K562 (cell line): ENCODE results near the gene BBS1. TPM values are rescaled to one million over a fixed set of nuclear protein-coding genes. Genes with fewer than 3 reads are reported as not detected.

Experiments used
- ARNT ChIP-seq, 2 experiments: fragments of 450-650 bp; IDR thresholded peaks; 2 replicates each; pipeline ENCODE4 v1.6.1; 2016; ENCODE audit warnings: mild to moderate bottlenecking in 1 of 2
- ASH1L ChIP-seq: fragments of 450-650 bp; IDR thresholded peaks from 2 replicates; pipeline ENCODE4 v1.6.1; 2018; ENCODE audit warnings: borderline replicate concordance, mild to moderate bottlenecking, low read depth; ENCODE audit not compliant: partially characterized antibody
- CCNT2 ChIP-seq: IDR thresholded peaks from 2 replicates; pipeline ENCODE4 v1.6.1; 2011; ENCODE audit warnings: borderline replicate concordance, low read depth, mild to moderate bottlenecking, moderate library complexity, mixed read lengths, low read length; ENCODE audit not compliant: insufficient read length; ENCODE audit errors: extremely low read depth
- LCOR ChIP-seq: sonication (generic); formaldehyde crosslinking; IDR thresholded peaks from 2 replicates; pipeline ENCODE4 v1.8.0; 2022; ENCODE audit warnings: mild to moderate bottlenecking, missing genetic modification reagents
- RBM25 ChIP-seq: fragments of 200-400 bp; formaldehyde crosslinking; IDR thresholded peaks from 2 replicates; pipeline ENCODE4 v1.6.1; 2018; ENCODE audit warnings: low read length, low read depth, moderate library complexity; ENCODE audit not compliant: severe bottlenecking
- SMARCA5 ChIP-seq: fragments of 450-650 bp; IDR thresholded peaks from 2 replicates; pipeline ENCODE4 v1.6.1; 2016
- TCFL5 ChIP-seq: fragments of 250-450 bp; sonication (Bioruptor Pico); conservative IDR thresholded peaks from 2 replicates; pipeline ENCODE4 v1.6.1; 2021; ENCODE audit warnings: mild to moderate bottlenecking, moderate library complexity, matching md5 sums
- TGIF2 ChIP-seq: sonication (generic); formaldehyde crosslinking; IDR thresholded peaks from 2 replicates; pipeline ENCODE4 v1.8.1; 2022; ENCODE audit warnings: mild to moderate bottlenecking, missing genetic modification reagents, moderate library complexity
- polyA plus RNA-seq, 8 experiments: library from polyadenylated mRNA; depleted of rRNA in 4 of 8; stranded (reverse) in 5 of 8; unstranded in 3 of 8; fragments of >200 nt; fragmentation: Nextera tagmentation in 2 of 8; fragmentation: Illumina TruSeq in 1 of 8; extraction: Ambion mirVana in 2 of 8; extraction: Trizol in 1 of 8; gene quantifications; 2 replicates each; pipeline versions ENCODE4 v1.2.1 to v1.2.3, GENCODE V29; 2011 to 2014; ENCODE audit warnings: inconsistent platforms in 1 of 8, missing spikeins in 1 of 8
- total RNA-seq, 7 experiments: library from RNA; depleted of rRNA in 6 of 7; stranded (reverse); fragments of >200 nt in 6 of 7; fragmentation: Illumina TruSeq in 2 of 7; extraction: Trizol in 2 of 7; gene quantifications; 2 replicates each; pipeline versions ENCODE4 v1.2.1 to v1.2.3, GENCODE V29; 2011 to 2021; ENCODE audit warnings: low replicate concordance in 1 of 7
- TF ChIP-seq, protein P1 (sequence below): fragments of 250-450 bp; sonication (Bioruptor Pico); IDR thresholded peaks from 2 replicates; pipeline ENCODE4 v1.8.0; 2021; ENCODE audit warnings: borderline replicate concordance, mild to moderate bottlenecking, moderate library complexity; ENCODE audit not compliant: poor library complexity, severe bottlenecking
- TF ChIP-seq, protein P2 (sequence below): fragments of 250-450 bp; sonication (Bioruptor Pico); IDR thresholded peaks from 2 replicates; pipeline ENCODE4 v1.5.0; 2021; ENCODE audit warnings: mild to moderate bottlenecking, moderate library complexity
- TF ChIP-seq, protein P3 (sequence below): sonication (generic); formaldehyde crosslinking; IDR thresholded peaks from 2 replicates; pipeline ENCODE4 v1.8.0; 2023; ENCODE audit warnings: missing genetic modification reagents, mild to moderate bottlenecking, borderline replicate concordance
- TF ChIP-seq, protein P4 (sequence below): IDR thresholded peaks from 2 replicates; pipeline ENCODE4 v1.6.1; 2011; ENCODE audit warnings: borderline replicate concordance, low read depth, mild to moderate bottlenecking, moderate library complexity, low read length; ENCODE audit not compliant: insufficient read depth, poor library complexity, severe bottlenecking

BBS1 gene
- total and polyA plus RNA-seq, 9 of the 15 experiments (the other 6 are each of a cell fraction or from before 2014, with no cell fraction given) = 9.0 to 19.8 (median 12.1) TPM

DNA sequence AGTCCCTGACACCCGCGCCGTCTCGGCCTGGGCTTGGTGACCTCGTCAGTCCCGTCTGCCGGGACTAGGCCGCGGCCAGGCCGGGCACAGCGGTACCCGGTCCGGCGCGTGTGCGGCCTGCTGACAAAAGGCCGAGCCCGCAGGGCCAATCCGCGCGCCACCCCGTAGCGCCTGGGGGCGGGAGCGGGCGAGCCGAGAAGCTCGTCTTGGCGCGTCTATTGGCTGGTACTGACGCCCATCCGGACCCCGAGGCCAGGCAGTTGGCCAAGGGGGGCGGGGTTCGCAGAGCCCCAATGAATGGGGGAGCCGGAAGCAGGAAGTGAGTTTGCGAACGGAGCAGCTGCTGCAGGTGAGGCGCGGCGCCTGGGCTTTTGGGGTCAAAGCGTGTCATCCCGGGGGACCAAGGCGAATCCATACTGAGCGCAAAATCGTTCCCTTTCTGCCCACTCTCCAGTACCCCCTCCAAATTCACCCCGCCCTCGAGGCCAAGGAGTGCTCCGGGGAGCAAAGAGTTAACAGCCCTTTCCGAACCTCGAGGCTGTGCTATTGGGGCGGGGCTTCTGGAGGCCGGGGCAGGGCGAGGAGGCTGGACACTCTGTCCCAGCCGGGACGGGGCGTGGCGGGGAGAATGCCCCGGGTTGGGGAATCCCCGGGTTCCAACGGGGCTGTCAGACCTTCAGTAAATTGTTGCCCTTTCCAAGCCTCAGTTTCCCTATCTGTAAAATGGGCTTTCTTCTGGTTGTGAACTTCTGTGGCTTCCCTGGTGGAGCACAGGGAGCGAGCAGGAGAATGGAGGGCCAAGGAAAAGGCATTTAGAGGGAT, 30.1 kb upstream of the BBS1 start, which contains the start of gene DPP3 (continued):
- TF ChIP-seq, protein P1, sequence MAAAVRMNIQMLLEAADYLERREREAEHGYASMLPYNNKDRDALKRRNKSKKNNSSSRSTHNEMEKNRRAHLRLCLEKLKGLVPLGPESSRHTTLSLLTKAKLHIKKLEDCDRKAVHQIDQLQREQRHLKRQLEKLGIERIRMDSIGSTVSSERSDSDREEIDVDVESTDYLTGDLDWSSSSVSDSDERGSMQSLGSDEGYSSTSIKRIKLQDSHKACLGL = no peak
- TF ChIP-seq RBM25 (peak; percentile 98), SMARCA5 (peak; percentile 91), LCOR (CRISPR knock-in tag) (peak; percentile 42; the same call in 1 of the 2 replicates), ASH1L (peak; percentile 80), TCFL5 (CRISPR knock-in tag) (no peak), CCNT2 (peak; percentile 77), TGIF2 (peak; percentile 19; the same call in 1 of the 2 replicates), ARNT (IDR thresholded peaks at IDR 0.05) (peak in 1 of 2 experiments; percentile 55; a peak in 1 of 4 replicates)
- TF ChIP-seq, protein P2, sequence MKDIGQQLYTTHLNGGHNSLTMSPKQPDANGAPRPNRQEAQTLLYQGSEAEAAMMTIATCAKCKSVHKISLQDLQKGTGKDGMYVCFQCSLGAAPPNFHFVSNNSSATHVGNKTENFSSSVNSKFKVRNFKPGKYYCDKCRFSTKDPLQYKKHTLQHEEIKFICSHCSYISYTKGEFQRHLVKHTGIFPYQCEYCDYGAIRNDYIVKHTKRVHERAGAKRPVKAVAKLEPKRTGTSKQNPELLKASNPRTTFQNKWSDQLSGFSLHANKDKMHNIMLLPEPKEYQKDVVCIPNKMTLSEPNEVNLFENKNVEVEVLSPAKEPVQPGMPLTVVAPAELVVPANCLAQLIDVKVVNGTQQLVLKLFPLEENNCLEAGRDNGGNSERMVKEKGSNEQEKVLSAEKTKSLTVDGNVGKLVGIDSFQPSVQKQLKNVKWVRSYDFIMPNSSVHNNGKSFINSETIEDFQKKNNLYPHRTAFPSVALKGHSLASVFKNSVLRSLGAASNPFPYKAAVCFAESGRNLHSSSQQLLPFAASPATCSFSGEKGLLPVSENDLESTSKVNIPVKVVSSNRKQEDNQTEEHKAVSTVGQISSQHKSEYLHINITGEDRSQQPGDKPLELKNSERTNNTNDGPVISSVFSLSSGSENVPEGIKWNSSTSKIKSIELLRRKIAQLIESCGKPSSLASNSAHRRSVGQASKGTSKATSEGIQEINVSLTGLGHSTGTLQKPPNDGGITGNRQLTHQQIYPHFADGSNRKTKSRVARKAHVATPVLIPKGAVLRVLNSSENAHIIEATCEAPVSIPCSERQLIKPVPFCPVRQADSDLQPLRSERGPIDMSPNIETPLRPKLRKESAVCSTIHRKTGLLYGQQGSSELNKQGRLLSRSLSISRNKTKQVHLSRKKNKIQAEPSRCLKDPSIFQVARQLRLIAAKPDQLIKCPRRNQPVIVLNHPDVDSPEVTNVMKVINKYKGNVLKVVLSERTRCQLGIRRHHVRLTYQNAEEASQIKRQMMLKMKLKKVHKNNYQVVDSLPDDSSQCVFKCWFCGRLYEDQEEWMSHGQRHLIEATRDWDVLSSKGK (CRISPR knock-in tag) = no peak
- TF ChIP-seq, protein P3, sequence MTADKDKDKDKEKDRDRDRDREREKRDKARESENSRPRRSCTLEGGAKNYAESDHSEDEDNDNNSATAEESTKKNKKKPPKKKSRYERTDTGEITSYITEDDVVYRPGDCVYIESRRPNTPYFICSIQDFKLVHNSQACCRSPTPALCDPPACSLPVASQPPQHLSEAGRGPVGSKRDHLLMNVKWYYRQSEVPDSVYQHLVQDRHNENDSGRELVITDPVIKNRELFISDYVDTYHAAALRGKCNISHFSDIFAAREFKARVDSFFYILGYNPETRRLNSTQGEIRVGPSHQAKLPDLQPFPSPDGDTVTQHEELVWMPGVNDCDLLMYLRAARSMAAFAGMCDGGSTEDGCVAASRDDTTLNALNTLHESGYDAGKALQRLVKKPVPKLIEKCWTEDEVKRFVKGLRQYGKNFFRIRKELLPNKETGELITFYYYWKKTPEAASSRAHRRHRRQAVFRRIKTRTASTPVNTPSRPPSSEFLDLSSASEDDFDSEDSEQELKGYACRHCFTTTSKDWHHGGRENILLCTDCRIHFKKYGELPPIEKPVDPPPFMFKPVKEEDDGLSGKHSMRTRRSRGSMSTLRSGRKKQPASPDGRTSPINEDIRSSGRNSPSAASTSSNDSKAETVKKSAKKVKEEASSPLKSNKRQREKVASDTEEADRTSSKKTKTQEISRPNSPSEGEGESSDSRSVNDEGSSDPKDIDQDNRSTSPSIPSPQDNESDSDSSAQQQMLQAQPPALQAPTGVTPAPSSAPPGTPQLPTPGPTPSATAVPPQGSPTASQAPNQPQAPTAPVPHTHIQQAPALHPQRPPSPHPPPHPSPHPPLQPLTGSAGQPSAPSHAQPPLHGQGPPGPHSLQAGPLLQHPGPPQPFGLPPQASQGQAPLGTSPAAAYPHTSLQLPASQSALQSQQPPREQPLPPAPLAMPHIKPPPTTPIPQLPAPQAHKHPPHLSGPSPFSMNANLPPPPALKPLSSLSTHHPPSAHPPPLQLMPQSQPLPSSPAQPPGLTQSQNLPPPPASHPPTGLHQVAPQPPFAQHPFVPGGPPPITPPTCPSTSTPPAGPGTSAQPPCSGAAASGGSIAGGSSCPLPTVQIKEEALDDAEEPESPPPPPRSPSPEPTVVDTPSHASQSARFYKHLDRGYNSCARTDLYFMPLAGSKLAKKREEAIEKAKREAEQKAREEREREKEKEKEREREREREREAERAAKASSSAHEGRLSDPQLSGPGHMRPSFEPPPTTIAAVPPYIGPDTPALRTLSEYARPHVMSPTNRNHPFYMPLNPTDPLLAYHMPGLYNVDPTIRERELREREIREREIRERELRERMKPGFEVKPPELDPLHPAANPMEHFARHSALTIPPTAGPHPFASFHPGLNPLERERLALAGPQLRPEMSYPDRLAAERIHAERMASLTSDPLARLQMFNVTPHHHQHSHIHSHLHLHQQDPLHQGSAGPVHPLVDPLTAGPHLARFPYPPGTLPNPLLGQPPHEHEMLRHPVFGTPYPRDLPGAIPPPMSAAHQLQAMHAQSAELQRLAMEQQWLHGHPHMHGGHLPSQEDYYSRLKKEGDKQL (CRISPR knock-in tag) = no peak
- TF ChIP-seq, protein P4, sequence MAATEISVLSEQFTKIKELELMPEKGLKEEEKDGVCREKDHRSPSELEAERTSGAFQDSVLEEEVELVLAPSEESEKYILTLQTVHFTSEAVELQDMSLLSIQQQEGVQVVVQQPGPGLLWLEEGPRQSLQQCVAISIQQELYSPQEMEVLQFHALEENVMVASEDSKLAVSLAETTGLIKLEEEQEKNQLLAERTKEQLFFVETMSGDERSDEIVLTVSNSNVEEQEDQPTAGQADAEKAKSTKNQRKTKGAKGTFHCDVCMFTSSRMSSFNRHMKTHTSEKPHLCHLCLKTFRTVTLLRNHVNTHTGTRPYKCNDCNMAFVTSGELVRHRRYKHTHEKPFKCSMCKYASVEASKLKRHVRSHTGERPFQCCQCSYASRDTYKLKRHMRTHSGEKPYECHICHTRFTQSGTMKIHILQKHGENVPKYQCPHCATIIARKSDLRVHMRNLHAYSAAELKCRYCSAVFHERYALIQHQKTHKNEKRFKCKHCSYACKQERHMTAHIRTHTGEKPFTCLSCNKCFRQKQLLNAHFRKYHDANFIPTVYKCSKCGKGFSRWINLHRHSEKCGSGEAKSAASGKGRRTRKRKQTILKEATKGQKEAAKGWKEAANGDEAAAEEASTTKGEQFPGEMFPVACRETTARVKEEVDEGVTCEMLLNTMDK = no peak
